Keratinocyte (primary cell): ENCODE results near the gene STIM1. TPM values are rescaled to one million over a fixed set of nuclear protein-coding genes. Genes with fewer than 3 reads are reported as not detected.

Experiments used
- DNase-seq: peaks from one replicate; pipeline ENCODE4 v3.0.0-alpha.2; 2011; ENCODE audit warnings: low read depth, missing footprints, low spot score
- FAIRE-seq: peaks from 2 replicates; lab custom pipeline; 2011; peaks lifted over from hg19 to GRCh38; lab: Jason Lieb, UNC
- H2AFZ ChIP-seq: 2 replicates; pipeline ENCODE4 v1.6.0; 2012; ENCODE audit warnings: low read length, control low read depth, inconsistent platforms; ENCODE audit not compliant: control insufficient read depth
- H3K27ac ChIP-seq: 2 replicates; pipeline ENCODE4 v1.5.1; 2011; ENCODE audit warnings: low read length; ENCODE audit not compliant: control insufficient read depth, insufficient read depth
- H3K27me3 ChIP-seq: 3 replicates; pipeline ENCODE4 v1.6.0; 2011; ENCODE audit warnings: low read length; ENCODE audit not compliant: control insufficient read depth, insufficient read depth; ENCODE audit errors: extremely low read depth
- H3K36me3 ChIP-seq, 2 experiments: 2 replicates in 1 of 2; 3 replicates in 1 of 2; pipeline ENCODE4 v1.5.1; 2011; ENCODE audit warnings: low read length in 2 of 2, mild to moderate bottlenecking in 1 of 2; ENCODE audit not compliant: control insufficient read depth in 2 of 2, insufficient read depth in 2 of 2; ENCODE audit errors: extremely low read depth in 1 of 2
- H3K4me1 ChIP-seq: 3 replicates; pipeline ENCODE4 v1.5.1; 2011; ENCODE audit warnings: low read length; ENCODE audit not compliant: control insufficient read depth, insufficient read depth; ENCODE audit errors: extremely low read depth
- H3K4me2 ChIP-seq: 3 replicates; pipeline ENCODE4 v1.6.0; 2011; ENCODE audit warnings: low read depth, low read length; ENCODE audit not compliant: control insufficient read depth, insufficient read depth; ENCODE audit errors: extremely low read depth
- H3K4me3 ChIP-seq, 3 experiments: fragments of 200-600 bp in 1 of 3; sonication (generic) in 1 of 3; 2 replicates in 2 of 3; 3 replicates in 1 of 3; pipeline ENCODE4 v1.5.1; 2011 to 2016; ENCODE audit warnings: low read length in 3 of 3, mild to moderate bottlenecking in 3 of 3, control low read depth in 2 of 3, inconsistent platforms in 1 of 3, low read depth in 1 of 3, mixed read lengths in 1 of 3, mixed run types in 1 of 3, moderate library complexity in 1 of 3; ENCODE audit not compliant: control insufficient read depth in 2 of 3, insufficient read depth in 2 of 3; ENCODE audit errors: extremely low read depth in 1 of 3
- H3K79me2 ChIP-seq: 2 replicates; pipeline ENCODE4 v1.6.0; 2012; ENCODE audit warnings: low read length; ENCODE audit not compliant: control insufficient read depth, insufficient read depth
- H3K9ac ChIP-seq: 3 replicates; pipeline ENCODE4 v1.6.0; 2011; ENCODE audit warnings: low read length; ENCODE audit not compliant: control insufficient read depth, insufficient read depth; ENCODE audit errors: extremely low read depth
- H3K9me1 ChIP-seq: 3 replicates; pipeline ENCODE4 v1.6.0; 2011; ENCODE audit warnings: low read length; ENCODE audit not compliant: control insufficient read depth, insufficient read depth; ENCODE audit errors: extremely low read depth
- H3K9me3 ChIP-seq: 2 replicates; pipeline ENCODE4 v1.5.1; 2012; ENCODE audit warnings: low read depth, low read length; ENCODE audit not compliant: control insufficient read depth
- H4K20me1 ChIP-seq: 3 replicates; pipeline ENCODE4 v1.6.0; 2011; ENCODE audit warnings: low read length; ENCODE audit not compliant: control insufficient read depth, insufficient read depth; ENCODE audit errors: extremely low read depth
- CTCF ChIP-seq, 3 experiments: IDR thresholded peaks in 1 of 3; conservative IDR thresholded peaks in 1 of 3; optimal IDR thresholded peaks in 1 of 3; 2 replicates in 2 of 3; 3 replicates in 1 of 3; pipeline versions ENCODE3 to v1.5.1; 2011; ENCODE audit warnings: low read length in 3 of 3, mild to moderate bottlenecking in 3 of 3, moderate library complexity in 2 of 3, control low read depth in 1 of 3, inconsistent platforms in 1 of 3; ENCODE audit not compliant: insufficient read depth in 2 of 3; ENCODE audit errors: extremely low read depth in 1 of 3
- EZH2 ChIP-seq: IDR thresholded peaks from one replicate; pipeline ENCODE4 v1.6.1; 2012; ENCODE audit warnings: inconsistent platforms, mild to moderate bottlenecking, low read length, moderate library complexity
- dilution Hi-C: fragments of 300-500 bp; cut with MboI; formaldehyde crosslinking; loops from one replicate; pipeline ENCODE4 v1.7.0; 2020; ENCODE audit warnings: low sequenced_read_pairs; ENCODE audit not compliant: extremely low pct_ligation_motif_present
- polyA plus RNA-seq, 5 experiments: library from polyadenylated mRNA; depleted of rRNA in 3 of 5; stranded (reverse) in 3 of 5; stranded (forward) in 1 of 5; unstranded in 1 of 5; fragments of >200 nt; gene quantifications; 1 replicate in 1 of 5; 2 replicates in 3 of 5; 3 replicates in 1 of 5; pipeline versions ENCODE4 v1.2.1 to v1.2.3, GENCODE V29; 2011 to 2012; ENCODE audit warnings: missing spikeins in 2 of 5, low read depth in 1 of 5, low replicate concordance in 1 of 5

The STIM1 gene
- polyA plus RNA-seq, 1 donor (not counting 4 experiments of a cell fraction or from before 2014, with no cell fraction given), result 23.7 TPM

- no peak overlapping the region for H3K4me3 ChIP-seq
- H3K36me3 ChIP-seq, result peaks cover 19 to 21% of the 10 kb centered on the region in 2 experiments
- no peak overlapping the region for H3K9ac ChIP-seq
- H4K20me1 ChIP-seq, result no peaks in the 10 kb centered on the region
- peaks cover 3% of the 10 kb centered on the region for H3K9me1 ChIP-seq
- DNase-seq (no peak), FAIRE-seq (no peak)
- peaks cover 11% of the 10 kb centered on the region for H3K4me1 ChIP-seq
- H3K79me2 ChIP-seq, result peaks cover 12% of the 10 kb centered on the region
- H3K27ac ChIP-seq, result no peak overlapping the region
- H3K27me3 ChIP-seq, result no peaks in the 10 kb centered on the region
- H3K9me3 ChIP-seq, result no peaks in the 10 kb centered on the region
- no peak for TF ChIP-seq CTCF (optimal IDR thresholded peaks at IDR 0.05 in 1 of 3, IDR thresholded peaks at IDR 0.05 in 1 of 3, conservative IDR thresholded peaks at IDR 0.05 in 1 of 3; ENCODE audit: extremely low read depth in 1 of 3, insufficient read depth in 2 of 3, low read length in 3 of 3)
- dilution Hi-C loops, result no loop called here
- H3K4me2 ChIP-seq, result no peak overlapping the region
- H2AFZ ChIP-seq, result no peak overlapping the region
Observed at GRCh38 chr11:3823762-3824506, 31.5 kb upstream of the STIM1 start.

- peaks cover 3% of the 10 kb centered on the region for H3K9me1 ChIP-seq
- H3K4me3 ChIP-seq, result no peak overlapping the region
- peaks cover 15% of the 10 kb centered on the region for H3K79me2 ChIP-seq
- H3K27ac ChIP-seq, result no peak overlapping the region
- H3K9me3 ChIP-seq, result no peaks in the 10 kb centered on the region
- H3K36me3 ChIP-seq, result peaks cover 24 to 26% of the 10 kb centered on the region in 2 experiments
- no peak overlapping the region for H2AFZ ChIP-seq
- DNase-seq (no peak), FAIRE-seq (peak; percentile 36)
- dilution Hi-C loops, result no loop called here
- no peaks in the 10 kb centered on the region for H4K20me1 ChIP-seq
- H3K27me3 ChIP-seq, result no peaks in the 10 kb centered on the region
- H3K9ac ChIP-seq, result no peak overlapping the region
- no peak overlapping the region for H3K4me2 ChIP-seq
- peaks cover 10% of the 10 kb centered on the region for H3K4me1 ChIP-seq
- TF ChIP-seq EZH2 (no peak), CTCF (optimal IDR thresholded peaks at IDR 0.05 in 1 of 3, IDR thresholded peaks at IDR 0.05 in 1 of 3, conservative IDR thresholded peaks at IDR 0.05 in 1 of 3; ENCODE audit: extremely low read depth in 1 of 3, insufficient read depth in 2 of 3, low read length in 3 of 3) (peak; percentile 66 to 75 (median 67))
Observed at GRCh38 chr11:3824714-3825472, 30.6 kb upstream of the STIM1 start.
